ENCODE measurements around the gene PHAF1.

DNA sequence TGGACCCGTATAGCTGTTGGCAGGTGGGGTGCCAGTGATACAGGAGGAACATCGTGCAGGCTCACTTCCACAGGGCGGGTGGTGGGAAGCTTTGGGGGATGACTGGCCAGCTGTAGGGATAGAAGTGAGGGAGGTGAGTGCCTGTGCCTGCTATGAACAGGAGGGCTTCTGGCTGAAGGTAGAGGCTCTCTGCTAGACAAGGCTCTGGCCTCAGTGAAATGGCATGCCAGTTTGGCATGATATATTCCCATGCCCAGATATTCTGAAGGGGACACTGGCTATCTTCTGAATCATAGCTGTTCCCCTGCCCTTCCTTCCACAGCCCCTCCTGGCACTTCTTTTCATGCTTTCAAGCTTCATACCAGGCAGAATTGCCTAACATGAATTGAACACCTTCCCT is 19.1 kb downstream of the PHAF1 start:
- TF ChIP-seq, protein P1, sequence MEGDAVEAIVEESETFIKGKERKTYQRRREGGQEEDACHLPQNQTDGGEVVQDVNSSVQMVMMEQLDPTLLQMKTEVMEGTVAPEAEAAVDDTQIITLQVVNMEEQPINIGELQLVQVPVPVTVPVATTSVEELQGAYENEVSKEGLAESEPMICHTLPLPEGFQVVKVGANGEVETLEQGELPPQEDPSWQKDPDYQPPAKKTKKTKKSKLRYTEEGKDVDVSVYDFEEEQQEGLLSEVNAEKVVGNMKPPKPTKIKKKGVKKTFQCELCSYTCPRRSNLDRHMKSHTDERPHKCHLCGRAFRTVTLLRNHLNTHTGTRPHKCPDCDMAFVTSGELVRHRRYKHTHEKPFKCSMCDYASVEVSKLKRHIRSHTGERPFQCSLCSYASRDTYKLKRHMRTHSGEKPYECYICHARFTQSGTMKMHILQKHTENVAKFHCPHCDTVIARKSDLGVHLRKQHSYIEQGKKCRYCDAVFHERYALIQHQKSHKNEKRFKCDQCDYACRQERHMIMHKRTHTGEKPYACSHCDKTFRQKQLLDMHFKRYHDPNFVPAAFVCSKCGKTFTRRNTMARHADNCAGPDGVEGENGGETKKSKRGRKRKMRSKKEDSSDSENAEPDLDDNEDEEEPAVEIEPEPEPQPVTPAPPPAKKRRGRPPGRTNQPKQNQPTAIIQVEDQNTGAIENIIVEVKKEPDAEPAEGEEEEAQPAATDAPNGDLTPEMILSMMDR (IDR thresholded peaks at IDR 0.05 in 4 of 5, conservative IDR thresholded peaks at IDR 0.05 in 1 of 5), result no peak
- no peak for TF ChIP-seq POLR2A (IDR thresholded peaks at IDR 0.05)

Data from gastrocnemius medialis (tissue), 4 donors.